Activated CD8-positive, alpha-beta T cell treated with anti-CD3 and anti-CD28 coated beads for 36 hours (primary cell): ENCODE measurements around the gene MLLT10. TPM values are rescaled to one million over a fixed set of nuclear protein-coding genes. Genes with fewer than 3 reads are reported as not detected.

Experiments used
- ATAC-seq: fragments of 200-7000 bp; cut with Tn5 transposase; one replicate; pipeline ENCODE4 v1.10.0; 2021; ENCODE audit warnings: mild to moderate bottlenecking, moderate library complexity
- CTCF ChIA-PET: fragments of 350-600 bp; sonication (Branson Sonifier 250); formaldehyde crosslinking; loops from one replicate; lab custom pipeline; 2021; ENCODE audit warnings: antibody characterized with exemption; lab: Charles Lee
- POLR2A ChIA-PET: fragments of 350-600 bp; sonication (Branson Sonifier 250); formaldehyde crosslinking; loops from one replicate; lab custom pipeline; 2021; ENCODE audit warnings: antibody characterized with exemption; lab: Charles Lee
- DNase-seq: peaks from one replicate; pipeline ENCODE4 v3.0.0-alpha.2; 2020
- H3K27ac Mint-ChIP-seq: one replicate; pipeline ENCODE4 v1.8.0; 2021; ENCODE audit warnings: mild to moderate bottlenecking, mixed read lengths
- H3K27me3 Mint-ChIP-seq: one replicate; pipeline ENCODE4 v1.8.0; 2021; ENCODE audit warnings: mixed read lengths
- H3K36me3 Mint-ChIP-seq: one replicate; pipeline ENCODE4 v1.8.0; 2021; ENCODE audit warnings: low read depth, mixed read lengths
- H3K4me1 Mint-ChIP-seq: one replicate; pipeline ENCODE4 v1.8.0; 2021; ENCODE audit warnings: low read depth, mixed read lengths
- H3K4me3 Mint-ChIP-seq: one replicate; pipeline ENCODE4 v1.8.0; 2021; ENCODE audit warnings: mild to moderate bottlenecking, moderate library complexity, mixed read lengths
- H3K9me3 Mint-ChIP-seq: one replicate; pipeline ENCODE4 v1.8.0; 2021; ENCODE audit warnings: mixed read lengths
- intact Hi-C: fragments of 100-400 bp; cut with micrococcal nuclease; formaldehyde crosslinking; loops from one replicate; pipeline ENCODE4 v1.10.0; 2022
- total RNA-seq, 2 experiments: library from RNA; stranded (reverse); gene quantifications; one replicate each; pipeline ENCODE4 v1.2.3, GENCODE V29; 2021
- TF ChIP-seq, protein P1 (sequence below): fragments of 200-600 bp; IDR thresholded peaks from one replicate; pipeline ENCODE4 v1.8.0; 2022; ENCODE audit warnings: antibody characterized with exemption, mild to moderate bottlenecking

MLLT10 gene
- total RNA-seq, 2 experiments from 2014 or later, result 33.9 to 36.4 TPM

DNA sequence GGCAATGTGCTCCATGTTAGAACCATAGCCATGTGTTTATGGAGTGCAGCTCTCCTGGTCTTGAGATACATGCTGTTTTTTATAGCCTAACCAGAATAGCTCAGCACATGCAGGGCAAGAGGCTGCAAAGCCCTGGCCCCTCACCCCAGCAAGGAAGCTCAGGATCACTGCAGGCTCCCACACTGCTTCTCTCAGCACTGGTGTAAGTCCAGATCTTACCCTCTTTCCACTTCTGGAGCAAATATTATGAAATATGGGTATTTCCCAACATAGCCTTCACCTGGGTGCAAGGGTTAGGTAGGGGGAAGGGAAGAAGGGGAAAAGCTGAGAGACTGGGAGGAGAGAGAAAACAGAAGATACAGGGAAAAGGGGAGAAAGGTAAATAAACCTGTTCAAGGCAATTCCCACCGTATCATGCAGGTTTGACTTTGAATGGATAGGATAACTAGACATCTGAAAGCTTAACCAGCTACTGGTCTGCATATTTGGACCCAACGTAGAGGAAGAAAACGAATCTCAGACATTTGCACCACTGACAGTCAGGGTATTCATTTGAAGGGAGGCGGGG is 28.2 kb upstream of the MLLT10 start:
- Mint-ChIP-seq H3K9me3 (no peaks in the 10 kb centered on the region), H3K36me3 (no peaks in the 10 kb centered on the region), H3K4me1 (peaks cover 1% of the 10 kb centered on the region), H3K4me3 (no peak overlapping the region), H3K27ac (no peak overlapping the region), H3K27me3 (peaks cover 34% of the 10 kb centered on the region)
- intact Hi-C loops, result no loop called here
- ChIA-PET CTCF (interaction anchor here (1.7 kb wide), 1 partner anchor 9 kb away, joined by 9 read pairs; no protein-coding TSS in a partner anchor), POLR2A (interaction anchor here (0.7 kb wide), 1 partner anchor 20 kb away, joined by 3 read pairs; the partner anchor contains the start of gene SKIDA1)
- DNase-seq, result no peak
- TF ChIP-seq, protein P1, sequence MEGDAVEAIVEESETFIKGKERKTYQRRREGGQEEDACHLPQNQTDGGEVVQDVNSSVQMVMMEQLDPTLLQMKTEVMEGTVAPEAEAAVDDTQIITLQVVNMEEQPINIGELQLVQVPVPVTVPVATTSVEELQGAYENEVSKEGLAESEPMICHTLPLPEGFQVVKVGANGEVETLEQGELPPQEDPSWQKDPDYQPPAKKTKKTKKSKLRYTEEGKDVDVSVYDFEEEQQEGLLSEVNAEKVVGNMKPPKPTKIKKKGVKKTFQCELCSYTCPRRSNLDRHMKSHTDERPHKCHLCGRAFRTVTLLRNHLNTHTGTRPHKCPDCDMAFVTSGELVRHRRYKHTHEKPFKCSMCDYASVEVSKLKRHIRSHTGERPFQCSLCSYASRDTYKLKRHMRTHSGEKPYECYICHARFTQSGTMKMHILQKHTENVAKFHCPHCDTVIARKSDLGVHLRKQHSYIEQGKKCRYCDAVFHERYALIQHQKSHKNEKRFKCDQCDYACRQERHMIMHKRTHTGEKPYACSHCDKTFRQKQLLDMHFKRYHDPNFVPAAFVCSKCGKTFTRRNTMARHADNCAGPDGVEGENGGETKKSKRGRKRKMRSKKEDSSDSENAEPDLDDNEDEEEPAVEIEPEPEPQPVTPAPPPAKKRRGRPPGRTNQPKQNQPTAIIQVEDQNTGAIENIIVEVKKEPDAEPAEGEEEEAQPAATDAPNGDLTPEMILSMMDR, result no peak
- no peak for ATAC-seq

- Mint-ChIP-seq H3K4me3 (no peak overlapping the region), H3K36me3 (no peaks in the 10 kb centered on the region), H3K27ac (no peak overlapping the region), H3K9me3 (no peaks in the 10 kb centered on the region), H3K4me1 (no peaks in the 10 kb centered on the region), H3K27me3 (peaks cover 32% of the 10 kb centered on the region)
- TF ChIP-seq, protein P1, result no peak
- intact Hi-C loops, result no loop called here
- no peak for DNase-seq
- POLR2A ChIA-PET, result interaction anchor here (0.7 kb wide), 1 partner anchor 19 kb away, joined by 3 read pairs; the partner anchor contains the start of gene SKIDA1
- ATAC-seq, result no peak
- CTCF ChIA-PET, result interaction anchor here (1.7 kb wide), 1 partner anchor 10 kb away, joined by 9 read pairs; no protein-coding TSS in a partner anchor
Measured at GRCh38 chr10:21506351-21506750, 27.7 kb upstream of the MLLT10 start.

- H3K27ac Mint-ChIP-seq, result no peak overlapping the region
- H3K36me3 Mint-ChIP-seq, result no peaks in the 10 kb centered on the region
- TF ChIP-seq, protein P1, result no peak
- POLR2A ChIA-PET, result no interaction called here
- DNase-seq, result no peak
- no peak overlapping the region for H3K4me3 Mint-ChIP-seq
- ATAC-seq, result no peak
- intact Hi-C loops, result no loop called here
- CTCF ChIA-PET, result interaction anchor here (1.7 kb wide), 1 partner anchor 11 kb away, joined by 9 read pairs; no protein-coding TSS in a partner anchor
- H3K9me3 Mint-ChIP-seq, result no peaks in the 10 kb centered on the region
- H3K4me1 Mint-ChIP-seq, result no peaks in the 10 kb centered on the region
- H3K27me3 Mint-ChIP-seq, result peaks cover 35% of the 10 kb centered on the region
Measured at GRCh38 chr10:21507150-21507549, 26.9 kb upstream of the MLLT10 start.

- intact Hi-C loops, result no loop called here
- ATAC-seq (no peak), DNase-seq (no peak)
- CTCF ChIA-PET, result interaction anchor here (0.9 kb wide), 1 partner anchor 8 kb away, joined by 3 read pairs; no protein-coding TSS in a partner anchor
- TF ChIP-seq, protein P1, result no peak
- POLR2A ChIA-PET, result no interaction called here
- Mint-ChIP-seq H3K36me3 (no peaks in the 10 kb centered on the region), H3K4me1 (no peaks in the 10 kb centered on the region), H3K4me3 (no peak overlapping the region), H3K9me3 (no peaks in the 10 kb centered on the region), H3K27ac (no peak overlapping the region), H3K27me3 (peaks cover 48% of the 10 kb centered on the region)
Measured at GRCh38 chr10:21508706-21509331, 25.2 kb upstream of the MLLT10 start.
